ENCODE data around the gene ASB2. TPM values are rescaled to one million over a fixed set of nuclear protein-coding genes. Genes with fewer than 3 reads are reported as not detected.
A peak's percentile ranks its signal among the peaks of the same experiment; 100 is the strongest.

The ASB2 gene
- total RNA-seq, 1 donor from 2014 or later = not detected

GRCh38 chr14:93970965-93971634 lies 5.3 kb downstream of the ASB2 start:
- no peak for DNase-seq (ENCODE audit: low spot score, unreplicated experiment)
- H3K36me3 Mint-ChIP-seq (ENCODE audit: insufficient read depth) = no peaks in the 10 kb centered on the region
- H3K9me3 Mint-ChIP-seq (ENCODE audit: low read depth) = no peaks in the 10 kb centered on the region
- no peak overlapping the region for H3K27ac Mint-ChIP-seq
- no peak overlapping the region for H3K4me3 Mint-ChIP-seq (ENCODE audit: low read depth)
- no peaks in the 10 kb centered on the region for H3K4me1 Mint-ChIP-seq (ENCODE audit: low read depth)
- TF ChIP-seq, protein P1, sequence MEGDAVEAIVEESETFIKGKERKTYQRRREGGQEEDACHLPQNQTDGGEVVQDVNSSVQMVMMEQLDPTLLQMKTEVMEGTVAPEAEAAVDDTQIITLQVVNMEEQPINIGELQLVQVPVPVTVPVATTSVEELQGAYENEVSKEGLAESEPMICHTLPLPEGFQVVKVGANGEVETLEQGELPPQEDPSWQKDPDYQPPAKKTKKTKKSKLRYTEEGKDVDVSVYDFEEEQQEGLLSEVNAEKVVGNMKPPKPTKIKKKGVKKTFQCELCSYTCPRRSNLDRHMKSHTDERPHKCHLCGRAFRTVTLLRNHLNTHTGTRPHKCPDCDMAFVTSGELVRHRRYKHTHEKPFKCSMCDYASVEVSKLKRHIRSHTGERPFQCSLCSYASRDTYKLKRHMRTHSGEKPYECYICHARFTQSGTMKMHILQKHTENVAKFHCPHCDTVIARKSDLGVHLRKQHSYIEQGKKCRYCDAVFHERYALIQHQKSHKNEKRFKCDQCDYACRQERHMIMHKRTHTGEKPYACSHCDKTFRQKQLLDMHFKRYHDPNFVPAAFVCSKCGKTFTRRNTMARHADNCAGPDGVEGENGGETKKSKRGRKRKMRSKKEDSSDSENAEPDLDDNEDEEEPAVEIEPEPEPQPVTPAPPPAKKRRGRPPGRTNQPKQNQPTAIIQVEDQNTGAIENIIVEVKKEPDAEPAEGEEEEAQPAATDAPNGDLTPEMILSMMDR (IDR thresholded peaks at IDR 0.05; ENCODE audit: unreplicated experiment) = no peak
- peaks cover 31% of the 10 kb centered on the region for H3K27me3 Mint-ChIP-seq

- Mint-ChIP-seq H3K27ac (no peak overlapping the region), H3K4me3 (ENCODE audit: low read depth) (no peak overlapping the region), H3K36me3 (ENCODE audit: insufficient read depth) (no peaks in the 10 kb centered on the region), H3K4me1 (ENCODE audit: low read depth) (no peaks in the 10 kb centered on the region), H3K27me3 (peaks cover 26% of the 10 kb centered on the region), H3K9me3 (ENCODE audit: low read depth) (no peaks in the 10 kb centered on the region)
- no peak for DNase-seq (ENCODE audit: low spot score, unreplicated experiment)
- TF ChIP-seq, protein P1 (IDR thresholded peaks at IDR 0.05; ENCODE audit: unreplicated experiment) = peak; percentile 35
Observed at GRCh38 chr14:93970585-93970964, 5.8 kb downstream of the ASB2 start.

DNA sequence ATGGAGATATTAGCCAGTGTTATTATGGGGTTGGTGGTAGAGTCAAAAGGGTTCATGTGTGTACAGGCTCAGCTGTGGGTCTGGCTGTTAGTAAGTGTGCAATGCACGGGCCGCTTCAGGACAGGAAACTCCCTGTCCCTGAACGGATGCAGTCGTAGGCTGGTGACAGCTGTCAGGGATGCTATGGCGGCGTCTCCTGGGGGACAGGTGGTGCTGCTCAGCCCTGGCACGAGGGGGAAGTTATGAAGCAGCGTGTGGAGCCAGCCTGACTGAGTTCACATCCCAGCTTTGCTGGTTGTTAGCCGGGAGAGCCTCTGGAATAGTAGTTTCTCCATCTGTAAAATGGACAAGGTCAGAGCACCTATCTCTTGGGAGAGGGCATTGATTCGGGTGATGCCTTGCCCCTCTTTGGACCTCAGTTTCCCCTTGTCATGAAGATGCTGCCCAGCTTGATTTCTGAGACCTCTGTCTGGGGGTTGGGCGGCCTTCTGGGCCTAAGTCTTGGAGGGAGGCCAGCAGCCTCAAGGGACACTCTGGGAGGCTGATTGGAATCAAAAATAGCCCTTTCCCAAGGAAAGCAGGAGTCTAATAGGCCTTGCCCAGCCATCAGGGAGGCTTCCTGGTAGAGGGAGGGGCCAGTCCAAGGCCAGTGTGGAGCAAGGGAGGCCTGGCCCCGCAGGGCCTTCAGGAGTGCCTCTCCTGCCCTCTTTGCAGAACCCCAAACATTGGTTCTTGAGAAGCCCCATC lies 7.1 kb downstream of the ASB2 start:
- H3K9me3 Mint-ChIP-seq (ENCODE audit: low read depth) = no peaks in the 10 kb centered on the region
- H3K4me3 Mint-ChIP-seq (ENCODE audit: low read depth) = no peak overlapping the region
- H3K4me1 Mint-ChIP-seq (ENCODE audit: low read depth) = no peaks in the 10 kb centered on the region
- no peak for DNase-seq (ENCODE audit: low spot score, unreplicated experiment)
- no peaks in the 10 kb centered on the region for H3K36me3 Mint-ChIP-seq (ENCODE audit: insufficient read depth)
- H3K27ac Mint-ChIP-seq = peak overlapping the region; percentile 19
- H3K27me3 Mint-ChIP-seq = peaks cover 30% of the 10 kb centered on the region
- TF ChIP-seq, protein P1 (IDR thresholded peaks at IDR 0.05; ENCODE audit: unreplicated experiment) = no peak

DNA sequence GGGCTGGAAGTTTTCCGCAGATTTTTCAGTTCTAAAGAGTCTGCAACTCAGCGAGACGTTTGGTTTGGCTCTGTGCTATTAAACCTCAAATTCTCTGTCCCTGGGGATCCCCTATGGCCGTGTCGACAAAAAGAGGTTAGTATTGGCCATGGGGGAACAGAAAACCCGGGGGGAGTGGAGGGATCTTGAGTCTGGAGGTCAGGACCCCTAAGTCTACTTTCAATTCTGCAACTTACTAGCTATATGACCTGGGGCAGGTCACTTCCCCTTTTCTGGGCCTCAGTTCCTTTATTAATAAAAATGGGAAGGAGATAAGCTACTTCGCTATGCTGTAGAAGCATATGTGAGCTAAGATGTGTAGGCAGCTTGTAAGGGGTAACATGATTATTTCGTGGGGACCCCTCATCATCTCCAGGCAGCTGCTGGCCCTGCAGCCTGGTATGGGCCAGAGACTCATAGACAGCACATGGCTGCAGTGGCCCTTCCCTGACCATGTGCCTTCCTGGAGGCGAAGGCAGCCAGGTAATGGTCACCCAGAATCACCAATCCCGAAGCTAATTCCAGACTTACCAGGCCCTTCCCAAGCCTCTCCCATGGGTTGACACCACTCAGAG lies 8.6 kb downstream of the ASB2 start:
- DNase-seq (ENCODE audit: low spot score, unreplicated experiment) = no peak
- no peaks in the 10 kb centered on the region for H3K9me3 Mint-ChIP-seq (ENCODE audit: low read depth)
- TF ChIP-seq, protein P1 (IDR thresholded peaks at IDR 0.05; ENCODE audit: unreplicated experiment) = no peak
- H3K4me1 Mint-ChIP-seq (ENCODE audit: low read depth) = no peaks in the 10 kb centered on the region
- H3K4me3 Mint-ChIP-seq (ENCODE audit: low read depth) = no peak overlapping the region
- H3K36me3 Mint-ChIP-seq (ENCODE audit: insufficient read depth) = no peaks in the 10 kb centered on the region
- H3K27me3 Mint-ChIP-seq = peaks cover 26% of the 10 kb centered on the region
- no peak overlapping the region for H3K27ac Mint-ChIP-seq

DNA sequence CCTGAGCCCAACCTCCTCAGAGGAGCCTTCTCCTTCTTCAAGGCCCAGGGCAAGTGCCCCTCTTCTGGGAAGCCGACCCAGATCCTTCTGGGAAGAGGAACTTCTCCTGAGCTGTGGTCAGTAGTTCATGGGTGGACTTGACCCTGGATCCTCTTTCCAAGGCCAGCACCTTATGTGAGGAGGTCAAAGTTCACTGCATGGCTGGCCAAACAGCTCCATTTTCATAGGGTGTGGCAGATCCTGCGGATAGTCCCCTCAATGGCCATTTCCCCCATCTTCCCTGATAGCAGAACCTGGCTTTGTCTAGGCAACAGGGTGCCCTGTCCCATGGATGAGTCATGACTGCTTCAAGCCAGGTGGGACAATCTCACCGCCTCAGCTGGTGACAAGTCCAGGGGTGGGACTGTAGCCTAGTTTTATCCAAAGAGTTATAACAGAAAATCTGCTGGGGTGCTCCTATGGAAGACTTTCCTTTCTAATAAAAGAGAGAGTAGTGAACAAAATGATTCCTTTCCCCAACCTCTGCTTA lies 10.4 kb downstream of the ASB2 start:
- DNase-seq (ENCODE audit: low spot score, unreplicated experiment) = no peak
- Mint-ChIP-seq H3K9me3 (ENCODE audit: low read depth) (no peaks in the 10 kb centered on the region), H3K36me3 (ENCODE audit: insufficient read depth) (no peaks in the 10 kb centered on the region), H3K4me1 (ENCODE audit: low read depth) (no peaks in the 10 kb centered on the region), H3K27me3 (peaks cover 18% of the 10 kb centered on the region), H3K4me3 (ENCODE audit: low read depth) (no peak overlapping the region), H3K27ac (no peak overlapping the region)
- TF ChIP-seq, protein P1 (IDR thresholded peaks at IDR 0.05; ENCODE audit: unreplicated experiment) = no peak

All from progenitor cell of endocrine pancreas (in vitro differentiated cells).